ENCODE measurements around the gene DCTN1. TPM values are rescaled to one million over a fixed set of nuclear protein-coding genes. Genes with fewer than 3 reads are reported as not detected.

Gene DCTN1
- polyA plus RNA-seq, 1 experiment: 147 TPM

DNA sequence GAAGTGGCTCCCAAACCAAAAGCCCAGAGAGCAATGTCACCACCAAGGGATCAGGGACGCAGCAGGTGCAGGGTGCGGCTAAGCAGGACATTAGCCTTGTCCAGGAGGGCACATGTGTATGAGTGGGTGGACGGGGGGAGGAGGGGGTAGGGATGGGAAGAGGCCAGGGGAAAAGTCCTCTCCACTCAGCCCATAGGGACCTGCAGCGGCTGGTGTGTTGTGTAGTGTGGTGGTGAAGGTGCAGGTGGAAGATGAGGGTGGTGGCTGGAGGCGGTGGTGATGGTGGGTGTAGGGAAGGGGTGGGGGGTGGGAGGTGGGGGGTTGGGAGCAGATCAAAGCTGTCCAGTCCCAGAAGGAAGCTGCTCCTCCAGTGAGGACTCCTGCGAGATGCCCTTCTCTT lies 37.7 kb upstream of the DCTN1 start:
- Histone ChIP-seq H3K4me3 (ENCODE audit: low read depth, low read length) (no peak overlapping the region), H3K9me3 (ENCODE audit: control insufficient read depth, insufficient read depth, low read length) (no peaks in the 10 kb centered on the region; the same call in 1 of the 2 replicates), H3K27ac (ENCODE audit: low read depth, low read length) (no peak overlapping the region), H3K27me3 (ENCODE audit: control insufficient read depth, insufficient read depth, low read length) (peaks cover 18% of the 10 kb centered on the region)
- TF ChIP-seq, protein P1, sequence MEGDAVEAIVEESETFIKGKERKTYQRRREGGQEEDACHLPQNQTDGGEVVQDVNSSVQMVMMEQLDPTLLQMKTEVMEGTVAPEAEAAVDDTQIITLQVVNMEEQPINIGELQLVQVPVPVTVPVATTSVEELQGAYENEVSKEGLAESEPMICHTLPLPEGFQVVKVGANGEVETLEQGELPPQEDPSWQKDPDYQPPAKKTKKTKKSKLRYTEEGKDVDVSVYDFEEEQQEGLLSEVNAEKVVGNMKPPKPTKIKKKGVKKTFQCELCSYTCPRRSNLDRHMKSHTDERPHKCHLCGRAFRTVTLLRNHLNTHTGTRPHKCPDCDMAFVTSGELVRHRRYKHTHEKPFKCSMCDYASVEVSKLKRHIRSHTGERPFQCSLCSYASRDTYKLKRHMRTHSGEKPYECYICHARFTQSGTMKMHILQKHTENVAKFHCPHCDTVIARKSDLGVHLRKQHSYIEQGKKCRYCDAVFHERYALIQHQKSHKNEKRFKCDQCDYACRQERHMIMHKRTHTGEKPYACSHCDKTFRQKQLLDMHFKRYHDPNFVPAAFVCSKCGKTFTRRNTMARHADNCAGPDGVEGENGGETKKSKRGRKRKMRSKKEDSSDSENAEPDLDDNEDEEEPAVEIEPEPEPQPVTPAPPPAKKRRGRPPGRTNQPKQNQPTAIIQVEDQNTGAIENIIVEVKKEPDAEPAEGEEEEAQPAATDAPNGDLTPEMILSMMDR (IDR thresholded peaks at IDR 0.05; ENCODE audit: low read depth, low read length): no peak
- CTCF ChIA-PET: no interaction called here
- DNase-seq (ENCODE audit: low read depth, low spot score): no peak
- POLR2A ChIA-PET: no interaction called here

GRCh38 chr2:74417197-74417596 lies 37.1 kb upstream of the DCTN1 start:
- H3K9me3 ChIP-seq (ENCODE audit: control insufficient read depth, insufficient read depth, low read length): no peaks in the 10 kb centered on the region; the same call in 1 of the 2 replicates
- TF ChIP-seq, protein P1 (IDR thresholded peaks at IDR 0.05; ENCODE audit: low read depth, low read length): no peak
- H3K27ac ChIP-seq (ENCODE audit: low read depth, low read length): no peak overlapping the region
- H3K27me3 ChIP-seq (ENCODE audit: control insufficient read depth, insufficient read depth, low read length): peaks cover 18% of the 10 kb centered on the region
- no peak for DNase-seq (ENCODE audit: low read depth, low spot score)
- ChIA-PET CTCF (interaction anchor here (1.5 kb wide), 1 partner anchor 167 kb away, joined by 3 read pairs; no protein-coding TSS in a partner anchor), POLR2A (no interaction called here)
- H3K4me3 ChIP-seq (ENCODE audit: low read depth, low read length): no peak overlapping the region

- CTCF ChIA-PET: interaction anchor here (1.5 kb wide), 1 partner anchor 167 kb away, joined by 3 read pairs; no protein-coding TSS in a partner anchor
- Histone ChIP-seq H3K27me3 (ENCODE audit: control insufficient read depth, insufficient read depth, low read length) (peaks cover 20% of the 10 kb centered on the region), H3K4me3 (ENCODE audit: low read depth, low read length) (no peak overlapping the region), H3K9me3 (ENCODE audit: control insufficient read depth, insufficient read depth, low read length) (no peaks in the 10 kb centered on the region; the same call in 1 of the 2 replicates), H3K27ac (ENCODE audit: low read depth, low read length) (no peak overlapping the region)
- DNase-seq (ENCODE audit: low read depth, low spot score): no peak
- POLR2A ChIA-PET: no interaction called here
- TF ChIP-seq, protein P1 (IDR thresholded peaks at IDR 0.05; ENCODE audit: low read depth, low read length): no peak
Observed at GRCh38 chr2:74416778-74417177, 36.7 kb upstream of the DCTN1 start.

DNA sequence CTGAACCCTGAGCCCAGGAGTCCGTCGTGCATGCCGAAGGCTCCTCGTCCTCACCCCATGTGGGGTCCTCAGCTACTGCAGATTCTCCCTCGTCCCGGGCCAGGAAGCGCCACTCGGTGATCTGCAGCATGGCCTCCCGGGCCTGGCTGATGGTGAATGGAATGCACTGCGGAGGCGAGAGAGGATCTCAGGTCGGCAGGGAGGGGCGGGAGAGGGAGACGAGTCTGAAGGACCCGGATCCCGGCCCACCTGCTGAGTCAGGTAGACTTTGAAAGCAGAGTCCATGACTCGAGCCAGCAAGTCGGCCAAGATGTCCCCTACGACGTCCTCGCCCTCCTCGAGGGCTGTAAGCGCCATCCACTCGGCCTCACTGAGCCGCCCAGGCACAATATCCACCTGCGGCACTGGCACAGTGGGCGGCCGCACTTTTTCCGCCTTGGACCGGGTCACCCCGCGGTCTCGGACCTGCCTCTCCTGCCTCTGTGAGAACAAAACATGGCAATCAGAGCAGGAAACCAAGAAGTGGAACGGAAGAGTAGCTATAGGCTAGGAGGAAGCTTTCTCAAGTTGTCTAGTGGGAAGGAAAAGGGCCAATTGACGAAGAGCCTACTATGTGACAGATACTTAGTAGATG lies 35.8 kb upstream of the DCTN1 start:
- H3K9me3 ChIP-seq (ENCODE audit: control insufficient read depth, insufficient read depth, low read length): no peaks in the 10 kb centered on the region; the same call in 1 of the 2 replicates
- ChIA-PET CTCF (interaction anchor here (0.7 to 1.5 kb wide), 2 partner anchors 166 to 284 kb away, joined by 3 read pairs; no protein-coding TSS in a partner anchor), POLR2A (interaction anchor here (0.7 kb wide), 1 partner anchor 184 kb away, joined by 9 read pairs; no protein-coding TSS in a partner anchor)
- H3K27ac ChIP-seq (ENCODE audit: low read depth, low read length): no peak overlapping the region
- peaks cover 20% of the 10 kb centered on the region for H3K27me3 ChIP-seq (ENCODE audit: control insufficient read depth, insufficient read depth, low read length)
- DNase-seq (ENCODE audit: low read depth, low spot score): no peak
- TF ChIP-seq, protein P1 (IDR thresholded peaks at IDR 0.05; ENCODE audit: low read depth, low read length): no peak
- H3K4me3 ChIP-seq (ENCODE audit: low read depth, low read length): no peak overlapping the region
